OCI-LY7 (cell line): ENCODE data around the gene DGKG. TPM values are rescaled to one million over a fixed set of nuclear protein-coding genes. Genes with fewer than 3 reads are reported as not detected.

Source experiments
- BruUV-seq: library from RNA; stranded (reverse); fragments of 400-500 nt; replicated peaks from 2 replicates; lab custom pipeline; 2021; lab: Mats Ljungman, UMichigan
- CTCF ChIA-PET: fragments of 300-600 bp; sonication (Branson Sonifier 250); formaldehyde crosslinking; loops from one replicate; lab custom pipeline; 2022; ENCODE audit warnings: antibody characterized with exemption; ENCODE audit not compliant: unreplicated experiment; lab: Charles Lee
- POLR2A ChIA-PET: fragments of 300-600 bp; sonication (Branson Sonifier 250); formaldehyde crosslinking; loops from one replicate; lab custom pipeline; 2022; ENCODE audit warnings: antibody characterized with exemption; lab: Charles Lee
- DNase-seq: peaks from one replicate; pipeline ENCODE4 v3.0.0-alpha.2; 2015; ENCODE audit warnings: low spot score
- H2AFZ ChIP-seq: fragments of 200-600 bp; sonication (generic), shearing (Covaris generic); 2 replicates; pipeline ENCODE4 v1.6.1; 2014; ENCODE audit warnings: mild to moderate bottlenecking, antibody characterized with exemption, low read length, moderate library complexity
- H3K27ac ChIP-seq: fragments of 200-600 bp; sonication (generic); 2 replicates; pipeline ENCODE4 v1.5.1; 2014; ENCODE audit warnings: mixed run types, low read depth, mild to moderate bottlenecking, moderate library complexity, low read length, inconsistent platforms; ENCODE audit not compliant: poor library complexity, severe bottlenecking
- H3K36me3 ChIP-seq: fragments of 200-600 bp; sonication (generic); 2 replicates; pipeline ENCODE4 v1.6.1; 2014; ENCODE audit warnings: mild to moderate bottlenecking, antibody characterized with exemption, low read length, moderate library complexity, mixed read lengths; ENCODE audit not compliant: insufficient read depth
- H3K4me1 ChIP-seq: fragments of 200-600 bp; sonication (generic); 2 replicates; pipeline ENCODE4 v1.5.1; 2014; ENCODE audit warnings: mild to moderate bottlenecking, low read length; ENCODE audit not compliant: insufficient read depth, poor library complexity, severe bottlenecking
- H3K4me2 ChIP-seq: fragments of 200-600 bp; sonication (generic); 2 replicates; pipeline ENCODE4 v1.6.1; 2014; ENCODE audit warnings: mild to moderate bottlenecking, low read length
- H3K4me3 ChIP-seq: fragments of 200-600 bp; sonication (generic); 2 replicates; pipeline ENCODE4 v1.5.1; 2014; ENCODE audit warnings: mild to moderate bottlenecking, low read depth, low read length; ENCODE audit not compliant: poor library complexity, severe bottlenecking
- H3K79me2 ChIP-seq: fragments of 200-600 bp; sonication (generic); 2 replicates; pipeline ENCODE4 v1.6.1; 2016; ENCODE audit warnings: low read depth, mild to moderate bottlenecking, low read length, moderate library complexity, mixed read lengths; ENCODE audit not compliant: insufficient read depth
- H3K9me2 ChIP-seq: fragments of 200-600 bp; sonication (generic); 2 replicates; pipeline ENCODE4 v1.6.1; 2016; ENCODE audit warnings: mild to moderate bottlenecking, low read length, mixed read lengths; ENCODE audit not compliant: insufficient read depth
- H3K9me3 ChIP-seq: fragments of 200-600 bp; sonication (generic); 2 replicates; pipeline ENCODE4 v1.6.1; 2014; ENCODE audit warnings: mild to moderate bottlenecking, mixed run types, low read length, mixed read lengths
- H4K20me1 ChIP-seq: fragments of 200-600 bp; sonication (generic); 2 replicates; pipeline ENCODE4 v1.6.1; 2014; ENCODE audit warnings: mild to moderate bottlenecking, antibody characterized with exemption, low read length, moderate library complexity, mixed read lengths; ENCODE audit not compliant: insufficient read depth
- EZH2phosphoT487 ChIP-seq: fragments of 200-600 bp; sonication (generic); IDR thresholded peaks from 2 replicates; pipeline ENCODE4 v1.6.1; 2018; ENCODE audit warnings: low read depth, borderline replicate concordance, mild to moderate bottlenecking, mixed run types, antibody characterized with exemption, low read length, moderate library complexity, mixed read lengths
- intact Hi-C: fragments of 100-400 bp; cut with micrococcal nuclease; formaldehyde crosslinking; loops from one replicate; pipeline ENCODE4 v1.10.0; 2022; ENCODE audit not compliant: unreplicated experiment
- total RNA-seq, 2 experiments: library from RNA; depleted of rRNA in 1 of 2; stranded (reverse); fragments of >200 nt in 1 of 2; shearing (Covaris generic) in 1 of 2; gene quantifications; 2 replicates each; pipeline ENCODE4 v1.2.3, GENCODE V29; 2014 to 2022
- TF ChIP-seq, protein P1 (sequence below): fragments of 200-600 bp; sonication (generic); conservative IDR thresholded peaks from 2 replicates; pipeline ENCODE4 v1.5.1; 2014; ENCODE audit warnings: mild to moderate bottlenecking, antibody characterized with exemption, low read length, moderate library complexity, mixed read lengths

DGKG gene
- total RNA-seq, 2 experiments from 2014 or later = 0.06 TPM; not detected in 1

DNA sequence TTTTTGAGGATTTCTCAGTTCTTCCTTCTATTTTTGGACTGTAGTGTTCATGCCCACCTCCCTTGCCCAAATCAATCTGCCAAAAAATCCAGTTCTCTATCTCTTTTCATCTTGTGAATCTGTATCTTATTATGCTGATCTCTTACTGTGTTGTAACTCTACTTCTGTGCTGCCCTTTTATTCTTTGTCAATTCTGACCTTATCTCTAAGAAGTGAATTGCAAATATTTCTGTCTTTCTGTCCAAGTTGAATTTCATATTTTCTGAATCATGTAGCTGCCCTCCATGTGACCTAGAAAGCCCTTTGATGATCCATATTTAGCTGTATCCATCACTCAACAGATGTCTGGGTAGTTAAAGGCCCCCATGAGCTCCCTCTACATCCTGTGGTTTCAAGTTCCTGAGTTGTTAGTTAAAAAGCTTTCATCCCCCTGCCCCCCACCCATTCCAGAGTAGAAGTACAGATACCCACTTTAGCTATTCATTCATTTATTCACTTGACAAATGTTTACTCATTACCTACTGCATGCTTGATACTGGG lies 219.6 kb downstream of the DGKG start:
- DNase-seq = peak; percentile 25
- H3K27ac ChIP-seq = no peak overlapping the region
- no peaks in the 10 kb centered on the region for H3K79me2 ChIP-seq
- H3K9me2 ChIP-seq = no peaks in the 10 kb centered on the region
- H3K36me3 ChIP-seq = no peaks in the 10 kb centered on the region
- no peak overlapping the region for H2AFZ ChIP-seq
- CTCF ChIA-PET = interaction anchor here (1.1 kb wide), 1 partner anchor 199 kb away, joined by 3 read pairs; no protein-coding TSS in a partner anchor
- H4K20me1 ChIP-seq = no peaks in the 10 kb centered on the region
- BruUV-seq = no TSS peak
- peaks cover 12% of the 10 kb centered on the region for H3K4me1 ChIP-seq
- intact Hi-C loops = no loop called here
- TF ChIP-seq, protein P1, sequence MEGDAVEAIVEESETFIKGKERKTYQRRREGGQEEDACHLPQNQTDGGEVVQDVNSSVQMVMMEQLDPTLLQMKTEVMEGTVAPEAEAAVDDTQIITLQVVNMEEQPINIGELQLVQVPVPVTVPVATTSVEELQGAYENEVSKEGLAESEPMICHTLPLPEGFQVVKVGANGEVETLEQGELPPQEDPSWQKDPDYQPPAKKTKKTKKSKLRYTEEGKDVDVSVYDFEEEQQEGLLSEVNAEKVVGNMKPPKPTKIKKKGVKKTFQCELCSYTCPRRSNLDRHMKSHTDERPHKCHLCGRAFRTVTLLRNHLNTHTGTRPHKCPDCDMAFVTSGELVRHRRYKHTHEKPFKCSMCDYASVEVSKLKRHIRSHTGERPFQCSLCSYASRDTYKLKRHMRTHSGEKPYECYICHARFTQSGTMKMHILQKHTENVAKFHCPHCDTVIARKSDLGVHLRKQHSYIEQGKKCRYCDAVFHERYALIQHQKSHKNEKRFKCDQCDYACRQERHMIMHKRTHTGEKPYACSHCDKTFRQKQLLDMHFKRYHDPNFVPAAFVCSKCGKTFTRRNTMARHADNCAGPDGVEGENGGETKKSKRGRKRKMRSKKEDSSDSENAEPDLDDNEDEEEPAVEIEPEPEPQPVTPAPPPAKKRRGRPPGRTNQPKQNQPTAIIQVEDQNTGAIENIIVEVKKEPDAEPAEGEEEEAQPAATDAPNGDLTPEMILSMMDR = no peak
- no peak for TF ChIP-seq EZH2phosphoT487
- H3K4me2 ChIP-seq = peak overlapping the region; percentile 23
- H3K4me3 ChIP-seq = no peak overlapping the region
- no peaks in the 10 kb centered on the region for H3K9me3 ChIP-seq
- POLR2A ChIA-PET = interaction anchor here (0.7 to 1.8 kb wide), 7 partner anchors 8 to 1287 kb away, joined by 3 to 10 read pairs (median 5); no protein-coding TSS in a partner anchor

DNA sequence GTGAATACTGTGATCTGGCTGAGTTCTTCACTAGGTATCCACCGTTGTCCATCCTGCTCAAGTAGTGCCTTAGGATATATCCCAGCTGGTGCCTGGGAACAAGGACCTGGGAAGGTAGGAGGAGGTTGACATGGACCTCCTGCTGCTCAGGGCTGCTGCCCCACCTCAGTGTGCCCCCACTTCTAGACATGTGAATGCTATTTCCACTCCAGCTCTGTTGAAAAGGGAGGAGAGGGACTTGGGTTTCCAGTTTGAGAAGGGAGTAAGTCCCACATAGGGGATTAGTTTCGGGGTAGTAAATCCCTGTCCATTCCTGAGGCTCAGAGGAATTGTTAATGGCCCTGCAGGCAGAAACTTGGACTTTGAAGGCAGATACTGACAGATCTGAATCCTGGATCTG lies 220.2 kb downstream of the DGKG start:
- Histone ChIP-seq H2AFZ (no peak overlapping the region), H3K4me3 (no peak overlapping the region), H3K9me2 (no peaks in the 10 kb centered on the region), H4K20me1 (no peaks in the 10 kb centered on the region), H3K27ac (no peak overlapping the region), H3K4me1 (peaks cover 12% of the 10 kb centered on the region), H3K4me2 (no peak overlapping the region), H3K9me3 (no peaks in the 10 kb centered on the region), H3K79me2 (no peaks in the 10 kb centered on the region), H3K36me3 (no peaks in the 10 kb centered on the region)
- DNase-seq = no peak
- intact Hi-C loops = no loop called here
- BruUV-seq = no TSS peak
- ChIA-PET CTCF (no interaction called here), POLR2A (interaction anchor here (1.0 to 1.8 kb wide), 3 partner anchors 11 to 15 kb away, joined by 5 to 10 read pairs (median 9); no protein-coding TSS in a partner anchor)
- TF ChIP-seq EZH2phosphoT487 = no peak
- TF ChIP-seq, protein P1 = no peak
